GM18867 (cell line): ENCODE data around the gene IKBKE.

Experiments
- ATAC-seq: cut with Tn5 transposase; IDR thresholded peaks from one replicate; pipeline ENCODE4 v1.9.1; 2021; ENCODE audit warnings: mild to moderate bottlenecking, moderate library complexity; ENCODE audit not compliant: unreplicated experiment

Gene IKBKE

DNA sequence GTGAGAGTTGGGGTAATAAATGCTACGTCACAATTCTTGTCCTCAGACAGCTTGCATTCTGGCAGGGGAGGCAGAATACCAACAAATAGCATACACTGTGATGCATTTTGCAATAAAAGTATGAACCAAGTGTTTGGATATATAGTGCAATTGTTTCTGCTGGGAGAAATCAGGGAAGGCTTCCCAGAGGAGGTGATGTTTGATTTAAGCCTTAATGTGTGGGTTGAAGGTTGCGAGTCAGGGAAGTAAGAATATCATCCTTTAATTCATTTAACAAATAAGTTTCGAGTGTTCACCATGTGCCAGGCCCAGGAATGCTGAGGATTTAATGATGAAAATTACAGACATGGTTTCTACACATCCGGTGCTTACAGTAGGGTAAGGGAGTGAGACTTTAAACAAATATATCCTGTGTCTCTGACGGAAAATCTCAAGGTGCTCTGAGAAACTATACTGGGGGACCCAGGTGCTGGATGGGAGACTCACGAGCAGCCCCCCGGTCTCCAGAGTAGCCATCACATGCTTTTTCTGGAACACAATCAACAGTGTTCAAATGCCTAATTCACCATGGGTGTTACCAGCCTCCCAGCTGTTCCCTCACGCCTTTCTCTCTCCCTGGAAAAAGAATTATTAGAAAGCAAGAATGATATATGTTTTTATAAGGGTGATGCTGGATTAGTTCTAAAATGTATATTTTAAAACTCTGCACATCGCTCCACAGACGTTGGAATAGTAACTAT, 68.8 kb downstream of the IKBKE start:
- ATAC-seq: no peak

DNA sequence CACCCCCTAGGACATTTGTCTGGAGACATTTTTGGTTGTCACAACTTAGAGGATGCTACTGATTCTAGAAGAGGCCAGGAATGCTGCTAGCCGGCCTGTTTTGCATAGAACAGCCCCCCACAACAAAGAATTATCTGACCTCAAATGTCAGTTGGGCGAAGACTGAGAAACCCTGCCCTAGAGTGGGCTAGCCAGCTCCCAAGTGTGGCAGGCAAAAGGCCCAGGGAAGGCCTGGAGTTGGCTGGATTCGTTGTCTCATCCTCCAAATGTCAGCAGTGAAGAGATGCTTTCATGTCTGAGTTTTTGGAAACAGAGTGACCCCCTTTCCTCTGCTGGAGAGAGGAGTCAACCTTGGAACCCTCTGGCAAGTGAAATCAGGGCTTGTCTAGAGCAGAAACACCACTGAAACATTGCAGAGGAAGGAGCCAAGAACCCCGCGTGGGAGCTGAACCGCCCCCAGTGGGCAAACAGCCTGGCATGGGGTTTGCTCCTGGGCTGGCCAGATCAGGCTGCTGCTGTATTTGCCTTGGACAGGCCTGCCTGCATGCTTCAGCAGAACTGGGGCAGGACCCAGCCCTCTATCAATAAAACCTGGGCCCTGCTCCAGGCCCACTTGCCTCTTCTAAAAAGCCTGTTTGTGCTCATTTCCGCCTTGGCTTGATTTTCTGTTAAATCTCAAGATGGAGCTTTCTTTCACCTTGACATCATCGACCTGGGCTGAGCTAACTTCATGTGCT, 69.9 kb downstream of the IKBKE start:
- ATAC-seq: no peak

DNA sequence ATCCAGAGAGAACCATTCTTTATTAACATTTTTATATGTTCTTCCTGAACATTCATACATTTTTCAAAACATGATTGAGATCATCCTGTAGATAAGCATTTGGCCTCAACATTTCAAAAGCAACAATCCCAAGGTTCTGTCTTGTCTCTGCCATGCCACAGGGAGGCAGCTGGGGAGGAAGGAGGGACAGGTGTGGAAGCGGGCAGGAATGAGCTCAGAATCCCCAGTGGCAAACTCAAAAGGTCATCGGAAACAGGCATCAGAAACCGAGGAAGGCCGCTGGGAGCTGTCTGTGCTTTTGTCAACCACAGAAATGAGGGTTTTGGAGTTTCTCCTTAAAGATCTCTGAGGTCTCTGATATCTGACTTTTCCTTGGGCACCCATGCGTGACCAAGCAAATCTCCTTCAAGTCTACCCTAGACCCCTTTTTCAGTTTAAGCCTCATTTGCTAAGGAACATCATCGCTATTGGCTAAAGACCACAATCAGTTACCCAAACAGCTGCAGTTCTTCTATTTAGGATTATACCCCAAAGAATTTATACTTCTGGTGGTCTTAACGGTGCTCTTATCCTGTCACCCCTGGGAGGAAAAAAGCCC, 71.1 kb downstream of the IKBKE start:
- no peak for ATAC-seq

DNA sequence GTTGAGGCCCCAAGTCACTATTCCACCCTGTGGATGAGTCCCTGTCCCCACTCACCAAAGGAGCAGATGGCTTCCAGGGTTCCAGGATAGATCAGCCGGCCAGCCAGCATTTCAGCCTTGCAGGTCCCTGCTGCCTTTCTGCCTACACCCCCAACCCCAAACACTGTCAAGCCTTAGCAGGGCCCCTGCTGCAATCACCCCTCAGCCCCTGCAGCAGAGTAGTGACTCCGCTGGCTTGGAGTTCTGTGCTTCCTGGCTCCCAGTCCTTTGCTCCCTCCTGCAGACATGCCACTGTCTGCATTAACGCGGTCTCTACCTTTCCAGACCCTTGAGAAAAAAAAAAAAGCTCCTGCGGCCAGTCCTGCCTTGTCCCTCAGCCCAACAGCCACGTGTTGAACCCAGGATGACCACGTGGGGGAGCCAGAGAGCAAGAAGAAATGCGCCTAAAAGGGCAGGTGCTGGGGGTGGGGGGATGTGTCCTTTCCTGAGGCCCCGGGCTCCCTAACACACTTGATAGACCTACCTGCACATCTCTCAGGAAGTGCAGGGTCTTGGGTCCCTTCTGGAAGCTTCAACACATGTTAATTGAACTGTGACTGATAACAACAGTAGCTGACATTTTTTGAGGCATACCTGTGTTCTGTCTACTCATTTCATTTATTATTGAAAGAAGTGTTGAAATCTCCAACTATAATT, 74.4 kb downstream of the IKBKE start:
- ATAC-seq: no peak

DNA sequence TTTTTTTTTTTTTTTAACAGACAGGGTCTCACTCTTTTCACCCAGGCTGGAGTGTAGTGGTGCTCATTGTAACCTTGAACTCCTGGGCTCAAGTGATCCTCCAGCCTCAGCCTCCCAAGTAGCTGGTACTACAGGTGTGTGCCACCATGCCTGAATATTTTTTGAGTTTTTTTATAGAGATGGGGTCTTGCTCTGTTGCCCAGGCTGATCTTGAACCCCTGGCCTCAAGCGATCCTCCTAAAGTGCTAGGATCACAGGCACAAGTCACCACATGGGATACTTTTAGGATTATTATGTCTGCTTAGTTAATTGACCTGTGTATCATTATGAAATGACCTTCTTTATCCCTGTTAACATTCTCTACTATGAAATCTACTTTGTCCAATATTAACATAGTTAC, 75.1 kb downstream of the IKBKE start:
- ATAC-seq: no peak
